IMR-90 (cell line): ENCODE data around the gene SLC16A5. TPM values are rescaled to one million over a fixed set of nuclear protein-coding genes. Genes with fewer than 3 reads are reported as not detected.

Source experiments
- ATAC-seq: fragments of 200-7000 bp; cut with Tn5 transposase; 2 replicates; pipeline ENCODE4 v1.9.1; 2020; ENCODE audit warnings: low read depth, mild to moderate bottlenecking, moderate library complexity
- BruUV-seq: library from RNA; stranded (reverse); fragments of 400-500 nt; replicated peaks from 2 replicates; lab custom pipeline; 2021; lab: Mats Ljungman, UMichigan
- CTCF ChIA-PET: fragments of 300-600 bp; formaldehyde crosslinking; extraction: SDS; loops from one replicate; lab custom pipeline; 2021; ENCODE audit warnings: antibody characterized with exemption; lab: Yijun Ruan, JAX
- POLR2A ChIA-PET: fragments of 300-600 bp; sonication (Branson Sonifier 250); formaldehyde crosslinking; loops from one replicate; lab custom pipeline; 2022; ENCODE audit warnings: antibody characterized with exemption; ENCODE audit not compliant: unreplicated experiment; lab: Charles Lee
- DNase-seq: peaks from one replicate; pipeline ENCODE4 v3.0.0; 2013
- H2AFZ ChIP-seq: replicated peaks from 2 replicates; pipeline ENCODE3; 2013; ENCODE audit warnings: low read length, mild to moderate bottlenecking; ENCODE audit not compliant: poor library complexity
- H2AK5ac ChIP-seq: 2 replicates; pipeline ENCODE4 v1.6.1; 2013; ENCODE audit warnings: low read depth, low read length, inconsistent platforms
- H2AK9ac ChIP-seq: replicated peaks from 2 replicates; pipeline ENCODE3; 2013; ENCODE audit warnings: mild to moderate bottlenecking, low read depth, low read length, moderate library complexity; ENCODE audit not compliant: poor library complexity
- H2BK120ac ChIP-seq: 2 replicates; pipeline ENCODE4 v1.6.1; 2013; ENCODE audit warnings: low read depth, low read length, inconsistent platforms
- H2BK15ac ChIP-seq: 3 replicates; pipeline ENCODE4 v1.6.1; 2013; ENCODE audit warnings: low read depth, low read length, inconsistent platforms
- H2BK20ac ChIP-seq: 2 replicates; pipeline ENCODE4 v1.6.1; 2013; ENCODE audit warnings: low read depth, mild to moderate bottlenecking, inconsistent platforms, low read length, moderate library complexity
- H2BK5ac ChIP-seq: 2 replicates; pipeline ENCODE4 v1.6.1; 2013; ENCODE audit warnings: mild to moderate bottlenecking, low read depth, low read length, inconsistent platforms; ENCODE audit not compliant: poor library complexity, severe bottlenecking
- H3K14ac ChIP-seq: replicated peaks from 2 replicates; pipeline ENCODE4 v1.6.1; 2013; ENCODE audit warnings: low read depth, low read length, inconsistent platforms
- H3K18ac ChIP-seq: 2 replicates; pipeline ENCODE4 v1.6.1; 2013; ENCODE audit warnings: low read depth, low read length, control low read depth
- H3K23ac ChIP-seq: 2 replicates; pipeline ENCODE4 v1.6.1; 2013; ENCODE audit warnings: low read depth, low read length, inconsistent platforms
- H3K27ac ChIP-seq: 2 replicates; pipeline ENCODE4 v1.5.1; 2013; ENCODE audit warnings: mild to moderate bottlenecking, control low read depth, low read length; ENCODE audit not compliant: insufficient read depth
- H3K27me3 ChIP-seq: 2 replicates; pipeline ENCODE4 v1.6.1; 2013; ENCODE audit warnings: low read length; ENCODE audit not compliant: control insufficient read depth, insufficient read depth
- H3K36me3 ChIP-seq: 2 replicates; pipeline ENCODE4 v1.6.1; 2013; ENCODE audit warnings: low read length, mixed read lengths; ENCODE audit not compliant: control insufficient read depth, insufficient read depth
- H3K4ac ChIP-seq: 2 replicates; pipeline ENCODE4 v1.6.1; 2013; ENCODE audit warnings: low read depth, low read length, inconsistent platforms
- H3K4me1 ChIP-seq: 2 replicates; pipeline ENCODE4 v1.6.1; 2013; ENCODE audit warnings: low read length, mixed read lengths; ENCODE audit not compliant: control insufficient read depth, insufficient read depth
- H3K4me2 ChIP-seq: 2 replicates; pipeline ENCODE4 v1.6.1; 2013; ENCODE audit warnings: low read depth, mild to moderate bottlenecking, control low read depth, low read length, moderate library complexity
- H3K4me3 ChIP-seq: 2 replicates; pipeline ENCODE4 v1.5.1; 2013; ENCODE audit warnings: low read depth, mild to moderate bottlenecking, control low read depth, low read length, moderate library complexity; ENCODE audit not compliant: insufficient read depth
- H3K56ac ChIP-seq: 2 replicates; pipeline ENCODE4 v1.6.1; 2013; ENCODE audit warnings: low read length, inconsistent platforms; ENCODE audit not compliant: insufficient read depth; ENCODE audit errors: extremely low read depth
- H3K79me1 ChIP-seq, 2 experiments: 2 replicates each; pipeline ENCODE4 v1.6.1; 2013; ENCODE audit warnings: low read length in 2 of 2, inconsistent platforms in 1 of 2, low read depth in 1 of 2
- H3K9ac ChIP-seq: 2 replicates; pipeline ENCODE4 v1.6.1; 2013; ENCODE audit warnings: low read depth, low read length, control low read depth
- H3K9me1 ChIP-seq: 2 replicates; pipeline ENCODE4 v1.6.1; 2013; ENCODE audit warnings: low read length, inconsistent platforms; ENCODE audit not compliant: insufficient read depth
- H3K9me3 ChIP-seq: 2 replicates; pipeline ENCODE4 v1.6.1; 2013; ENCODE audit warnings: low read length; ENCODE audit not compliant: control insufficient read depth, insufficient read depth
- H4K20me1 ChIP-seq: 2 replicates; pipeline ENCODE4 v1.6.1; 2013; ENCODE audit warnings: low read length, inconsistent platforms; ENCODE audit not compliant: insufficient read depth
- H4K5ac ChIP-seq: 2 replicates; pipeline ENCODE4 v1.6.1; 2013; ENCODE audit warnings: mild to moderate bottlenecking, low read depth, low read length, control low read depth
- H4K8ac ChIP-seq, 2 experiments: 2 replicates each; pipeline ENCODE4 v1.6.1; 2013; ENCODE audit warnings: low read depth in 2 of 2, low read length in 2 of 2, control low read depth in 1 of 2, inconsistent platforms in 1 of 2
- H4K91ac ChIP-seq: 2 replicates; pipeline ENCODE4 v1.6.1; 2013; ENCODE audit warnings: low read depth, low read length, inconsistent platforms; ENCODE audit not compliant: insufficient read depth
- FOS ChIP-seq: fragments of 150-350 bp; IDR thresholded peaks from 2 replicates; pipeline ENCODE4 v1.6.1; 2016; ENCODE audit warnings: low read depth, low read length
- WGBS, 2 experiments: methylation state at CpG; one replicate each; pipeline versions ENCODE4 v1.1.5 to v1.1.7; 2013; ENCODE audit warnings: missing lambda C conversion rate in 2 of 2; ENCODE audit not compliant: insufficient read length in 1 of 2; ENCODE audit errors: extremely low coverage in 2 of 2; 5-methylcytosine and 5-hydroxymethylcytosine counted together
- dilution Hi-C: fragments of 300-500 bp; cut with HindIII; formaldehyde crosslinking; loops from one replicate; pipeline ENCODE4 v1.14.3; 2018; ENCODE audit warnings: low sequenced_read_pairs; ENCODE audit not compliant: unreplicated experiment
- in situ Hi-C: fragments of 300-500 bp; cut with MboI; formaldehyde crosslinking; loops from 3 replicates; pipeline ENCODE4 v1.14.3; 2019; ENCODE audit warnings: low sequenced_read_pairs, inconsistent platforms, mixed read lengths
- intact Hi-C: fragments of 100-400 bp; cut with micrococcal nuclease; formaldehyde crosslinking; loops from 2 replicates; pipeline ENCODE4 v1.10.0; 2022
- polyA plus RNA-seq, 3 experiments: library from polyadenylated mRNA; depleted of rRNA; stranded (reverse); fragments of >200 nt; gene quantifications; 2 replicates each; pipeline ENCODE4 v1.2.3, GENCODE V29; 2012; ENCODE audit warnings: low replicate concordance in 1 of 3
- total RNA-seq: library from RNA; depleted of rRNA; stranded (reverse); fragments of >200 nt; gene quantifications from 2 replicates; pipeline ENCODE4 v1.2.3, GENCODE V29; 2012

The SLC16A5 gene
- total and polyA plus RNA-seq, 2 of the 4 experiments (the other 2 are of a cell fraction), result 1.8 to 7.1 TPM

- dilution Hi-C loops, result no loop called here
- intact Hi-C loops, result no loop called here
- Histone ChIP-seq H2AFZ (no peak overlapping the region), H3K56ac (no peak overlapping the region), H2BK20ac (no peak overlapping the region), H3K79me1 (peaks cover 0 to 19% of the 10 kb centered on the region in 2 experiments; a peak in 1 of 4 replicates), H4K20me1 (no peaks in the 10 kb centered on the region; the same call in 1 of the 2 replicates), H3K4ac (no peak overlapping the region; the same call in 1 of the 2 replicates), H3K9me1 (peaks cover 12% of the 10 kb centered on the region), H3K14ac (no peak overlapping the region), H4K5ac (no peak overlapping the region), H3K9me3 (no peaks in the 10 kb centered on the region), H3K4me3 (no peak overlapping the region), H3K23ac (no peak overlapping the region), H4K91ac (no peak overlapping the region), H2BK120ac (no peak overlapping the region), H2AK5ac (peak overlapping the region; percentile 39; the same call in 1 of the 2 replicates), H4K8ac (no peak overlapping the region), H2AK9ac (peak overlapping the region; percentile 55), H2BK15ac (no peak overlapping the region), H2BK5ac (no peak overlapping the region), H3K36me3 (peaks cover 3% of the 10 kb centered on the region), H3K4me2 (no peak overlapping the region), H3K4me1 (peaks cover 21% of the 10 kb centered on the region), H3K9ac (no peak overlapping the region), H3K18ac (no peak overlapping the region), H3K27me3 (no peaks in the 10 kb centered on the region), H3K27ac (no peak overlapping the region)
- no peak for ATAC-seq
- WGBS, 2 experiments, result 100% methylated on average over 1 of the region's 16 CpGs; no CpG with 5 or more reads in 1 of the 2 experiments
- TF ChIP-seq FOS, result no peak
- no TSS peak for BruUV-seq
- no peak for DNase-seq
- in situ Hi-C loops, result no loop called here
- CTCF ChIA-PET, result interaction anchor here (1.0 kb wide), 1 partner anchor 35 kb away, joined by 3 read pairs; no protein-coding TSS in a partner anchor
- POLR2A ChIA-PET, result no interaction called here
Measured at GRCh38 chr17:75094871-75095399, 7.2 kb downstream of the SLC16A5 start.
